GM12864 (cell line): Measurements from ENCODE around the gene HMGN5.

Source experiments
- DNase-seq: peaks from one replicate; pipeline ENCODE4 v3.0.0-alpha.2; 2011; ENCODE audit warnings: low read depth
- H3K4me3 ChIP-seq: 2 replicates; pipeline ENCODE4 v1.5.1; 2011; ENCODE audit warnings: mild to moderate bottlenecking, low read depth, low read length, control low read depth
- TF ChIP-seq, protein P1 (sequence below): IDR thresholded peaks from 2 replicates; pipeline ENCODE4 v1.5.1; 2011; ENCODE audit warnings: low read depth, mild to moderate bottlenecking, moderate library complexity, low read length, control low read depth, inconsistent platforms; ENCODE audit errors: missing control alignments

The HMGN5 gene

DNA sequence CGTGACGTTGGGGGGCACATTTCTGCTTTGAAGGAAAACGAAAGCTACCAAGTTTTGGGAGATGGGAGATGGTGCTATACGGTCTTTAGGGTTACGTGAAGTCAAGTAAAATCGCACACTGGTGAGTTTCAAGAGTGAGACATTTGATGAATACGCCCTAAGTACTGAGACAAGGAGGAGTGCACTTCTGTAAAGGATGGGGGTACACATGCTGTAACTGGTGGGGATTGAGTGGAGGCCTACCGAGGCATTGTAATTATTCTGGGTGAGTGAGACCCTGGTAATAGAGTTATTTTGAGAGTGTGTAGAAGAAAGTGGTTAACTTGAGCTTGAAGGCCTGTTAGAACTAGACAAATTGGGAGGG is 725 bp upstream of the HMGN5 start:
- H3K4me3 ChIP-seq: peak overlapping the region; percentile 73
- DNase-seq: no peak
- TF ChIP-seq, protein P1, sequence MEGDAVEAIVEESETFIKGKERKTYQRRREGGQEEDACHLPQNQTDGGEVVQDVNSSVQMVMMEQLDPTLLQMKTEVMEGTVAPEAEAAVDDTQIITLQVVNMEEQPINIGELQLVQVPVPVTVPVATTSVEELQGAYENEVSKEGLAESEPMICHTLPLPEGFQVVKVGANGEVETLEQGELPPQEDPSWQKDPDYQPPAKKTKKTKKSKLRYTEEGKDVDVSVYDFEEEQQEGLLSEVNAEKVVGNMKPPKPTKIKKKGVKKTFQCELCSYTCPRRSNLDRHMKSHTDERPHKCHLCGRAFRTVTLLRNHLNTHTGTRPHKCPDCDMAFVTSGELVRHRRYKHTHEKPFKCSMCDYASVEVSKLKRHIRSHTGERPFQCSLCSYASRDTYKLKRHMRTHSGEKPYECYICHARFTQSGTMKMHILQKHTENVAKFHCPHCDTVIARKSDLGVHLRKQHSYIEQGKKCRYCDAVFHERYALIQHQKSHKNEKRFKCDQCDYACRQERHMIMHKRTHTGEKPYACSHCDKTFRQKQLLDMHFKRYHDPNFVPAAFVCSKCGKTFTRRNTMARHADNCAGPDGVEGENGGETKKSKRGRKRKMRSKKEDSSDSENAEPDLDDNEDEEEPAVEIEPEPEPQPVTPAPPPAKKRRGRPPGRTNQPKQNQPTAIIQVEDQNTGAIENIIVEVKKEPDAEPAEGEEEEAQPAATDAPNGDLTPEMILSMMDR: no peak

DNA sequence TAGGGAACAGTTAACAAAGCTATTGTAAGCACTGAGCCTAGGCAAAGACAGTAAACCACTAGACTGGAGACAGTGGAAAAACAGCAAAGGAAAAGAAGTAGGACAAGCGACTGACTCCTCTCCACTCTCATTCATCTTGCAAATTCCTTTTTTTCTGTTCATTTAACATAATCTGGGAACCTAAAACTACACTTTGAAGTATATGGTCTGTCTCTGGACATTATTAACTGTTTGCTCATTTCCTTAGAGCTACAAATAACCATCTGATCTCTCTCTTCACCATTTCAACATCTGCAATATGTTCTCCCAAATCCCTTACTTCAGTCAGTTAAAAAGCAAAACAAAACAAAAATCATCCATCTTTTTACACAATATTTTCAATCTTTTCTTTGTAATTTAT is 642 bp downstream of the HMGN5 start:
- TF ChIP-seq, protein P1: no peak
- DNase-seq: no peak
- H3K4me3 ChIP-seq: peak overlapping the region; percentile 73; the same call in 1 of the 2 replicates

DNA sequence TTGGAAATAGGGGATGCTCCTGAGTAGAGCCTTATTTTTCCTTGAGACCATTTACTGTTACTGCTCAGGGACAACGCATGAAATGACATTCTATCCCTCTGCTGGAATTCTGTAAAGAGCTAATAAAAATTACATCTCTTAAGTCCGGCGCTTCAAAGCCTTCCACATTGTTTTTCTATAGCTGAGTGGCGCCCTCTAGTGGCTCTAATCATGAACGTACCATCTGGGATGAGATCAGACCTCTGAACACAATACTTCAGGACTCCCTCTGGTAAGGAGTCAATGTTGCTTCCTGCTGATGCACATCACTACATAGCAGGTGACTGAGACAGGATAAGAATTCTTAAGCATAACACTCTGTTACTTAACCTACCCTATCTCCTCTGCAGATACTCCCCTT is 6.0 kb downstream of the HMGN5 start:
- no peak overlapping the region for H3K4me3 ChIP-seq
- no peak for DNase-seq
- TF ChIP-seq, protein P1: peak; percentile 48

DNA sequence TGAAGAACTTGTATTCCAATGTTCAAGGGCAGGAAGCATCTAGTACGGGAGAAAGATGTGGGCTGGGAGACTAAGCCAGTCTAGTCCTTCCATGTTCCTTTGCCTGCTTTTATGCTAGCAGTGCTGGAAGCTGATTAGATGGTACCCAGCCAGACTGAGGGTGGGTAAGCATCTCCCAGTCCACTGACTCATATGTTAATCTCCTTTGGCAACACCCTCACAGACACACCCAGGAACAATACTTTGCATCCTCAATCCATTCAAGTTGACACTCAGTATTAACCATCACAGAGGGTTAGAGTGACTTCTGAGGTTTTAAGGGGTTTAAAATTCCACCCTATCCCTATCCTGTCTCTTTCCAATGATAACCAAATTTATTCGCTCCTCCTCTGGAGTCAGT is 6.5 kb downstream of the HMGN5 start:
- TF ChIP-seq, protein P1: no peak

DNA sequence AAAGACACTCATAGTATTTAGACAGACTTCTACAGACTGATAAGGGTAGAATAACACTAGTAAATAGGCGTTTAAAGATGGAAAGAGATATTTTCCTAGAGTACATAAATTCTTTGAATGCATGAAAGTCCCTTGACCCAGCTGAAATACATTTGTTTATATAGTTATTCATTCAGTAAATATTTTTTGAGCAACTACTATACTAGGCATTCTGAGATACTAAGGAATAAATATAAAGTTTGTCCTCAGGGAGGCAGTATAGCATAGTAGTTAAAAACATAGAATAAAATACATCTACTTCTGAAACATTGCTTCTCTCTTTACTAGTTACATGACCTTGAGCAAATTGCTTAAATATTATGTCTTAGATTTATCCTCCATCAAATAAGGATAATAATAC is 27.4 kb downstream of the HMGN5 start:
- TF ChIP-seq, protein P1: peak; percentile 10
- no peak for DNase-seq

More for the DNA sequence above, 6.5 kb downstream of the HMGN5 start:
- no peak overlapping the region for H3K4me3 ChIP-seq
- no peak for DNase-seq

DNA sequence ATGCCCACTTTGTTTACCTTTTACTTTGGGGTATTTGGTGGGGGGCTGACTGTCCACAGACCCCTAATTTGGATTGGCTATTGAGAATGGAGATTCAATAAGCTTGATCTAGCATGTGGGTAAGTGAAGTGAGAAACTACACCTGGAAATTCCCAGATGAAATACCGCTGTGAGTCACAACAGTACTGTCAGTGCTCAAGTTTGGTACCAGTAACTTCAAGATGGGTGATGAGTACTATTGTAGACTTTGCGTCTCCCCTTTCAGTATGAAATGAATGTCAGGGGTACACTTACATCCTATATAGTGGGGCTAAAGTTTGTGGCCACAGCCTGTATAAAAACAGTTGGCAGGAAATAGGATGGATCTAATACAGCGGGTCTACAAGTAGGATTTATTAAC is 33.3 kb downstream of the HMGN5 start:
- TF ChIP-seq, protein P1: no peak
- H3K4me3 ChIP-seq: no peak overlapping the region
- DNase-seq: no peak

More for the DNA sequence above, 27.4 kb downstream of the HMGN5 start:
- no peak overlapping the region for H3K4me3 ChIP-seq

DNA sequence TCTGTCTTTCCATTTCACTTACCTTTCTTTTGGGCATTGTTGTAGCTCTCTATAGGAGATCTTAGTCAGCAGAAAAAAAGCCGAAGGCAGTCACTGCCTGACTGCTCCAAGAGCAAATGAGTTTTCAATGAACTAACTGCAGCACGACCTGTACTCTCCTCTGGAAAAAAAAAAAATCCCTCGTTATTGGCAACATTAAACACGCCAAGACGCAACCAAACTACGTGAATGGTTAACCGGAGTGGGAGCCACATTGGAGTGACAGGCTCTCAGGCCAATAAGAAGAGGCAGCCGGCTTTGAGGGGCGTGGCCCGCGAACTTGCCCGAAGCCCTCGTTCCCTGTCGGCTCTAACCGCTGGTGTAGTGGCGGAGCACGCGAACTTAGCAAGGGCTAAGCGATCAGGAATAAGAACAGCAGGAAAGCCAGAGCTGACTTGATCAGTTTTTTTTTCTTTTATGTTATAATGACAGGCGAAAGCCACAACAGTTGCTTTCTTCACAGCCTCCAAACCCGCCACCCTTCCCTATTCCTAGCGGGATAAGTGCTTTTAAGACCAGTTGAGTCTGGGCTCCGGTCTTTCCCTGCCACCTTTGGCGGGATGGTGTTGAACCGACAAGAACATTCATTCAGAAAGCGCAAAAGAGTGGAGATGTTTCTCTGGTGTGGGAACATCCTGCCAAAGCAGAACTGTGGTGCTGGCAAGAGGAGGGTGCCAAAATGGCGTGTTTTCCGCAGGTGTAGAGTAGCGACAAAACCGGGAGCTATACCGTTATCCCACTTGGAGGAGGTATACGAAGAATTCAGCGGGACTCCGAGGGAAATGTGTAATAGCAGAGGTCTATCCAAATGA is 80.0 kb downstream of the HMGN5 start:
- TF ChIP-seq, protein P1: no peak
- peak; percentile 78 for DNase-seq
- H3K4me3 ChIP-seq: peak overlapping the region; percentile 67
